ENCODE results near the gene RNF112.

Gene RNF112

GRCh38 chr17:19454074-19454473 is 43.0 kb downstream of the RNF112 start:
- H2AFZ ChIP-seq (ENCODE audit: low read depth, low read length, severe bottlenecking) = no peak overlapping the region
- no peaks in the 10 kb centered on the region for H3K9me3 ChIP-seq (ENCODE audit: insufficient read depth, low read length)

GRCh38 chr17:19456016-19456927 is 45.2 kb downstream of the RNF112 start:
- Histone ChIP-seq H4K20me1 (ENCODE audit: low read depth, low read length) (no peaks in the 10 kb centered on the region), H3K27ac (ENCODE audit: low read depth, low read length) (no peak overlapping the region), H2AFZ (ENCODE audit: low read depth, low read length, severe bottlenecking) (no peak overlapping the region), H3K9me3 (ENCODE audit: insufficient read depth, low read length) (no peaks in the 10 kb centered on the region), H3K9me2 (replicated peaks; ENCODE audit: insufficient read depth, low read length) (no peaks in the 10 kb centered on the region), H3K79me2 (ENCODE audit: insufficient read depth, low read length) (no peaks in the 10 kb centered on the region), H3K4me3 (ENCODE audit: insufficient read depth, low read length, poor library complexity, severe bottlenecking) (no peak overlapping the region), H3K4me2 (ENCODE audit: low read depth, low read length, poor library complexity, severe bottlenecking) (no peak overlapping the region), H3K27me3 (ENCODE audit: low read length) (no peaks in the 10 kb centered on the region), H3K36me3 (ENCODE audit: low read length) (no peaks in the 10 kb centered on the region), H3K9ac (ENCODE audit: low read length) (no peak overlapping the region), H3F3A (ENCODE audit: insufficient read depth) (no peaks in the 10 kb centered on the region)
- TF ChIP-seq CTCF (IDR thresholded peaks at IDR 0.05; ENCODE audit: insufficient read depth, low read length, poor library complexity, severe bottlenecking) = no peak
- TF ChIP-seq EZH2phosphoT487 (conservative IDR thresholded peaks at IDR 0.05; ENCODE audit: low read length) = no peak

More at GRCh38 chr17:19454074-19454473, 43.0 kb downstream of the RNF112 start:
- TF ChIP-seq CTCF (IDR thresholded peaks at IDR 0.05; ENCODE audit: insufficient read depth, low read length, poor library complexity, severe bottlenecking) = no peak
- no peak for TF ChIP-seq EZH2phosphoT487 (conservative IDR thresholded peaks at IDR 0.05; ENCODE audit: low read length)
- H3K27me3 ChIP-seq (ENCODE audit: low read length) = no peaks in the 10 kb centered on the region
- no peak overlapping the region for H3K9ac ChIP-seq (ENCODE audit: low read length)
- no peak overlapping the region for H3K27ac ChIP-seq (ENCODE audit: low read depth, low read length)
- no peak overlapping the region for H3K4me3 ChIP-seq (ENCODE audit: insufficient read depth, low read length, poor library complexity, severe bottlenecking)
- no peaks in the 10 kb centered on the region for H3K79me2 ChIP-seq (ENCODE audit: insufficient read depth, low read length)
- no peaks in the 10 kb centered on the region for H3K9me2 ChIP-seq (replicated peaks; ENCODE audit: insufficient read depth, low read length)
- no peaks in the 10 kb centered on the region for H4K20me1 ChIP-seq (ENCODE audit: low read depth, low read length)
- no peaks in the 10 kb centered on the region for H3F3A ChIP-seq (ENCODE audit: insufficient read depth)
- H3K4me2 ChIP-seq (ENCODE audit: low read depth, low read length, poor library complexity, severe bottlenecking) = no peak overlapping the region
- H3K36me3 ChIP-seq (ENCODE audit: low read length) = no peaks in the 10 kb centered on the region

DNA sequence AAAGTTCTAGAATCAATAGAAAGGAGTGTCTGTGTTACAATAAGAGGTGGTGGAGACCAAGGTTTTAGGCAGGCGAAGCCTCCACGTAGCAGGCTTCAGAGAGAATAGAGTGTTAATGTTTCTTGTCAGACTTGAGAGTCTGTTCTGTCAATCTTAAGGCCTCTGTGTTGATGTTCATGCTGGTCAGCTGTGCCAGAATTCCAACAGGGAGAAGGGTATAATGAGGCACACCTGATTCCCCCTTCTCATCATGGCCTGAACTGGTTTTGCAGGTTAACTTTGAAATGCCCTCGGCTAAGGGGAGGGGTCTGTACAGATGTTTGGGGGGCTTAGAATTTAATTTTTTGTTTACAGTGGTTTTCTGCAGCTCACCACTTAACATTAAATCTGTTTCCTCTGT is 46.0 kb downstream of the RNF112 start:
- Histone ChIP-seq H3K4me3 (ENCODE audit: insufficient read depth, low read length, poor library complexity, severe bottlenecking) (no peak overlapping the region), H3K27ac (ENCODE audit: low read depth, low read length) (no peak overlapping the region), H3K36me3 (ENCODE audit: low read length) (no peaks in the 10 kb centered on the region), H3K9ac (ENCODE audit: low read length) (no peak overlapping the region), H3K27me3 (ENCODE audit: low read length) (no peaks in the 10 kb centered on the region), H3K9me3 (ENCODE audit: insufficient read depth, low read length) (no peaks in the 10 kb centered on the region), H3K9me2 (replicated peaks; ENCODE audit: insufficient read depth, low read length) (no peaks in the 10 kb centered on the region), H3F3A (ENCODE audit: insufficient read depth) (no peaks in the 10 kb centered on the region), H3K4me2 (ENCODE audit: low read depth, low read length, poor library complexity, severe bottlenecking) (no peak overlapping the region), H3K79me2 (ENCODE audit: insufficient read depth, low read length) (no peaks in the 10 kb centered on the region), H2AFZ (ENCODE audit: low read depth, low read length, severe bottlenecking) (no peak overlapping the region), H4K20me1 (ENCODE audit: low read depth, low read length) (no peaks in the 10 kb centered on the region)
- TF ChIP-seq EZH2phosphoT487 (conservative IDR thresholded peaks at IDR 0.05; ENCODE audit: low read length) (no peak), CTCF (IDR thresholded peaks at IDR 0.05; ENCODE audit: insufficient read depth, low read length, poor library complexity, severe bottlenecking) (no peak)

Measured in SU-DHL-6 (cell line).